Subcutaneous adipose tissue (tissue), 4 donors: ENCODE data around the gene CYTH1. TPM values are rescaled to one million over a fixed set of nuclear protein-coding genes. Genes with fewer than 3 reads are reported as not detected.

ENCODE experiments used
- CTCF ChIP-seq: fragments of 450-650 bp; IDR thresholded peaks from one replicate; pipeline ENCODE4 v1.5.1; 2016; ENCODE audit warnings: low read depth, mild to moderate bottlenecking, control low read depth, antibody characterized with exemption, moderate library complexity
- total RNA-seq, 4 donors: library from RNA; depleted of rRNA; stranded (reverse); fragments of >200 nt; gene quantifications; one replicate each; pipeline ENCODE4 v1.1.0, GENCODE V29; 2016

CYTH1 gene
- total RNA-seq, 4 donors from 2014 or later = 54.0 to 86.5 (median 71.1) TPM

GRCh38 chr17:78704594-78704993 lies 77.5 kb downstream of the CYTH1 start:
- TF ChIP-seq CTCF = no peak

- TF ChIP-seq CTCF = no peak
Observed at GRCh38 chr17:78697554-78698343, 84.3 kb downstream of the CYTH1 start.

GRCh38 chr17:78697122-78697521 lies 85.0 kb downstream of the CYTH1 start:
- no peak for TF ChIP-seq CTCF

- TF ChIP-seq CTCF = no peak
Observed at GRCh38 chr17:78696016-78696982, 85.8 kb downstream of the CYTH1 start.

GRCh38 chr17:78694805-78695531 lies 87.1 kb downstream of the CYTH1 start:
- no peak for TF ChIP-seq CTCF

GRCh38 chr17:78693346-78694083 lies 88.6 kb downstream of the CYTH1 start:
- TF ChIP-seq CTCF = no peak
